Ascending aorta (tissue), 2 donors: ENCODE data around the gene CATSPER3. TPM values are rescaled to one million over a fixed set of nuclear protein-coding genes. Genes with fewer than 3 reads are reported as not detected.

Experiments used
- DNase-seq, 2 donors: peaks; one replicate each; pipeline ENCODE4 v3.0.0-alpha.2; 2019; ENCODE audit warnings: low spot score in 2 of 2
- H3K27ac ChIP-seq, 2 donors: fragments of 200-600 bp; sonication (generic); one replicate each; pipeline ENCODE4 v1.5.1; 2016 to 2017; ENCODE audit warnings: mild to moderate bottlenecking in 1 of 2
- H3K27me3 ChIP-seq: fragments of 200-600 bp; sonication (generic); one replicate; pipeline ENCODE4 v1.5.1; 2017
- H3K36me3 ChIP-seq, 2 donors: fragments of 200-600 bp; sonication (generic); one replicate each; pipeline ENCODE4 v1.5.1; 2016
- H3K4me1 ChIP-seq, 2 donors: fragments of 200-600 bp; sonication (generic); one replicate each; pipeline ENCODE4 v1.5.1; 2016 to 2017; ENCODE audit warnings: mild to moderate bottlenecking in 1 of 2
- H3K4me3 ChIP-seq, 2 donors: fragments of 200-600 bp; sonication (generic); one replicate each; pipeline ENCODE4 v1.5.1; 2016 to 2017; ENCODE audit warnings: mild to moderate bottlenecking in 1 of 2
- H3K9me3 ChIP-seq, 2 donors: fragments of 200-600 bp; sonication (generic); one replicate each; pipeline ENCODE4 v1.5.1; 2016
- intact Hi-C: fragments of 100-400 bp; cut with DNase I; formaldehyde crosslinking; loops from one replicate; pipeline ENCODE4 v1.15.1; 2023
- total RNA-seq: library from RNA; depleted of rRNA; stranded (reverse); fragments of >200 nt; gene quantifications from one replicate; pipeline ENCODE4 v1.1.0, GENCODE V29; 2016
- TF ChIP-seq, protein P1 (sequence below), 3 experiments: fragments of 200-600 bp in 2 of 3; fragments of 450-650 bp in 1 of 3; sonication (generic) in 2 of 3; IDR thresholded peaks; one replicate each; pipeline ENCODE4 v1.5.1; 2016 to 2019; ENCODE audit warnings: antibody characterized with exemption in 3 of 3, mild to moderate bottlenecking in 1 of 3, moderate library complexity in 1 of 3

The CATSPER3 gene
- total RNA-seq, 1 donor from 2014 or later, result not detected

DNA sequence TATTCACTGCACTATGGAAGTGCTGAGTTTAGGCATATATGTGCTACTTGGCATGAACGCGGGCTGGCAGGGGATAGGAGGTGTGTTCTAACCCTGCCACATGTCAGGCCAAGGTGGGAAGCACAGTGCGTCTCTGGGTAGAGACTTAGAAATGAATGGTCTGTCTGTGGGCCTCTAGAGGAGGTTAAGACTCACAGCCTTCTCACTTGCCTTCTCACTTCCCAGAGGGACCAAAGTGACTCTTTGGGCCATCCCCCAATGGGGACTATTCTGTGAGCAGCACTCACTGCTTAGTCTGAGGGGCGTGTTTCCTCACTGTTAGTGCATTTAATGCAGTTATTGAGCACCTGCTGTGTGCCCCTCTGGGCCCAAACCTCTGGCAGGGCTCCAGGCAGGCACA, 68.7 kb downstream of the CATSPER3 start:
- no peak for DNase-seq
- Histone ChIP-seq H3K9me3 (no peaks in the 10 kb centered on the region), H3K27ac (no peak overlapping the region), H3K4me1 (peaks cover 16 to 19% of the 10 kb centered on the region in 2 donors), H3K36me3 (no peaks in the 10 kb centered on the region), H3K4me3 (no peak overlapping the region), H3K27me3 (peaks cover 37% of the 10 kb centered on the region)
- intact Hi-C loops, result no loop called here
- TF ChIP-seq, protein P1, sequence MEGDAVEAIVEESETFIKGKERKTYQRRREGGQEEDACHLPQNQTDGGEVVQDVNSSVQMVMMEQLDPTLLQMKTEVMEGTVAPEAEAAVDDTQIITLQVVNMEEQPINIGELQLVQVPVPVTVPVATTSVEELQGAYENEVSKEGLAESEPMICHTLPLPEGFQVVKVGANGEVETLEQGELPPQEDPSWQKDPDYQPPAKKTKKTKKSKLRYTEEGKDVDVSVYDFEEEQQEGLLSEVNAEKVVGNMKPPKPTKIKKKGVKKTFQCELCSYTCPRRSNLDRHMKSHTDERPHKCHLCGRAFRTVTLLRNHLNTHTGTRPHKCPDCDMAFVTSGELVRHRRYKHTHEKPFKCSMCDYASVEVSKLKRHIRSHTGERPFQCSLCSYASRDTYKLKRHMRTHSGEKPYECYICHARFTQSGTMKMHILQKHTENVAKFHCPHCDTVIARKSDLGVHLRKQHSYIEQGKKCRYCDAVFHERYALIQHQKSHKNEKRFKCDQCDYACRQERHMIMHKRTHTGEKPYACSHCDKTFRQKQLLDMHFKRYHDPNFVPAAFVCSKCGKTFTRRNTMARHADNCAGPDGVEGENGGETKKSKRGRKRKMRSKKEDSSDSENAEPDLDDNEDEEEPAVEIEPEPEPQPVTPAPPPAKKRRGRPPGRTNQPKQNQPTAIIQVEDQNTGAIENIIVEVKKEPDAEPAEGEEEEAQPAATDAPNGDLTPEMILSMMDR (IDR thresholded peaks at IDR 0.05), result no peak

DNA sequence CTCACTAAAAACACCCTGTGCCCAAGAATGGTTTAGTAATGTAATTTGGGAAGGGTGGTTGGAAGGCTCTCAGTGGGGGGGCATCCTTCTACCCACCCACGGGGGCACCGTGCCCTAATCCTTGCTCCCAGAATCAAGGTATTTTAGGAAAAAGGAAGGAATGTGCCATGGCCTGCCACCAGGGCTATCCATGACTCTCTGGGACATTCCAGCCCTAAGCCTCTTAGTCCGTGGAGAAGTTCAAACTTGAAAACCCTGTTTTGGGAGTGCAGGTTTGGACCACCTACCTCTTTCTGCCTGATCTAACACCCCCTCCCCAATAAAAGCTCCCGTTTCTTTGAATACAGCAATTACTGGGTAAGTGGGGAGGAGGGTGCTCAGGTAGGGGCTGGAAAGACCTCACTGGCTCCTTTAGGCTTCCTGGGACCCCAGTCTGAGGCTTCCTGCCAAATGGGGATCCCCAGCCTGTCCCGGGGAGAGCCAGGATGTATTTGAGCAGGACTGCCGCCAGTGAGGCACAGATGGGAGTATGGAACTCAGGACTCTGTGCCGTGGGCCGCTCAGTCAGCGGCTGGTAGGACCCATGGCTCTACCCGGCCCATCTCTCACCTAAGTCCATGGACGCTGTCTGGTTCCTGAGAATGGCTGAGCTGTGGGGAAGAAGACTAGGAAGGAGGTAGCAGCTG, 70.0 kb downstream of the CATSPER3 start:
- Histone ChIP-seq H3K27me3 (peaks cover 29% of the 10 kb centered on the region), H3K27ac (no peak overlapping the region), H3K4me1 (peaks cover 11 to 16% of the 10 kb centered on the region in 2 donors), H3K4me3 (no peak overlapping the region), H3K9me3 (no peaks in the 10 kb centered on the region), H3K36me3 (no peaks in the 10 kb centered on the region)
- no peak for DNase-seq
- intact Hi-C loops, result no loop called here
- TF ChIP-seq, protein P1 (IDR thresholded peaks at IDR 0.05), result no peak

DNA sequence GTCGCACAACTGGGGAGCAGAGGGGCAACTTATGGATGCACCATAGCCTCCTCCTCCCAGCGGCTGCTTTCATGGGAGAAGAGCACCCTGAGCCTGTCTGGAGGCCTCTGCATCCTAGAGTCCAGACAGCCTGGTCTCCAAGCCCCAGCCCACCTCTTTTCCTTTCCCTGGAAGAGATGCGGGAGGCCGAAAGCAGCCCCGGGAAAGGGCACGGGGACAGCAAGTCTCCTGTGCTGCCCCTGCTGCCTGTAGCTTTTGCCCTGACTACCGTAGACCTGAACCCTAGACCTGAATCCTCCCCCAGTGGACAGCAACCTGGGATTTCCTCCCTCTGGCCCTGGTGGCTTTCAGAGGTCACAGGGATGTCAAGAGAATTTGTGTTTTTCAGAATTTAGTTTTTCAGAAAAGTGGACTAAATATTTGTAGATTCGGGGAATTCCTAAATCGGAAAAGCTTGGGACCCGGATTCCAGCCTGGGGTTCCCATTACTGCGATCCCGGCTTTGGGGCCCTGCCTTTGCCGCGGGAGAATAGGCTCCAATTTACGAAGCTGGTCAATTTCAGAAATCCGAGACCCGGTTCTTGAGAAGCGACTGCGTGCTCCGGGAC, 70.6 kb downstream of the CATSPER3 start:
- H3K27ac ChIP-seq, result no peak overlapping the region
- H3K27me3 ChIP-seq, result peaks cover 29% of the 10 kb centered on the region
- H3K36me3 ChIP-seq, result no peaks in the 10 kb centered on the region
- H3K9me3 ChIP-seq, result no peaks in the 10 kb centered on the region
- peaks cover 8 to 10% of the 10 kb centered on the region in 2 donors for H3K4me1 ChIP-seq
- TF ChIP-seq, protein P1 (IDR thresholded peaks at IDR 0.05), result no peak
- intact Hi-C loops, result no loop called here
- DNase-seq, result no peak
- peak overlapping the region; percentile 34 to 52 for H3K4me3 ChIP-seq

DNA sequence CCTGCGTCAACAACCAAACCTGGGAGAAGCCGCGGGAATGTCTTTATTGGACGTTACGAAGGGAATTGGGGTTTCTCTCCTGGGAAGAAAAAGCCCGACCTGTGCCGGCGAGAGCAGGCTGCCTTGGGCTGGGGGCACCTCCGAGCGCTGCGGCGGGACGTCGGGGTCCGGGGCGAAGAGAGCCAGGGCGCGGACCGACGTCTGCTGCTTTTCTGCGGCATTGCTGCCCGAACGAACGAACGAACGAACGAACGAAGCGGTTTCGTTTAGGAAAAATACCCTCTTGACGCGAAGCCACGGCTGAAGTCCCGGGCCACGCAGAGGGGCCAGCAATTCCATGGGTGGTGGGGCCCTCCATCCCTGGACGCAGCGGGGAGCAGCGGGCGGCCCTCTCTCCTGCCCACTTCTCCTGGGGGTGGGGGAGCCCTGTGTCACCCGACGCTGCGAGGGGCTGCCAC, 71.1 kb downstream of the CATSPER3 start:
- DNase-seq, result no peak
- Histone ChIP-seq H3K4me1 (peaks cover 7 to 8% of the 10 kb centered on the region in 2 donors), H3K9me3 (no peaks in the 10 kb centered on the region), H3K27ac (no peak overlapping the region), H3K4me3 (peak overlapping the region; percentile 34 to 52), H3K27me3 (peaks cover 29% of the 10 kb centered on the region), H3K36me3 (no peaks in the 10 kb centered on the region)
- TF ChIP-seq, protein P1 (IDR thresholded peaks at IDR 0.05), result no peak
- intact Hi-C loops, result no loop called here

DNA sequence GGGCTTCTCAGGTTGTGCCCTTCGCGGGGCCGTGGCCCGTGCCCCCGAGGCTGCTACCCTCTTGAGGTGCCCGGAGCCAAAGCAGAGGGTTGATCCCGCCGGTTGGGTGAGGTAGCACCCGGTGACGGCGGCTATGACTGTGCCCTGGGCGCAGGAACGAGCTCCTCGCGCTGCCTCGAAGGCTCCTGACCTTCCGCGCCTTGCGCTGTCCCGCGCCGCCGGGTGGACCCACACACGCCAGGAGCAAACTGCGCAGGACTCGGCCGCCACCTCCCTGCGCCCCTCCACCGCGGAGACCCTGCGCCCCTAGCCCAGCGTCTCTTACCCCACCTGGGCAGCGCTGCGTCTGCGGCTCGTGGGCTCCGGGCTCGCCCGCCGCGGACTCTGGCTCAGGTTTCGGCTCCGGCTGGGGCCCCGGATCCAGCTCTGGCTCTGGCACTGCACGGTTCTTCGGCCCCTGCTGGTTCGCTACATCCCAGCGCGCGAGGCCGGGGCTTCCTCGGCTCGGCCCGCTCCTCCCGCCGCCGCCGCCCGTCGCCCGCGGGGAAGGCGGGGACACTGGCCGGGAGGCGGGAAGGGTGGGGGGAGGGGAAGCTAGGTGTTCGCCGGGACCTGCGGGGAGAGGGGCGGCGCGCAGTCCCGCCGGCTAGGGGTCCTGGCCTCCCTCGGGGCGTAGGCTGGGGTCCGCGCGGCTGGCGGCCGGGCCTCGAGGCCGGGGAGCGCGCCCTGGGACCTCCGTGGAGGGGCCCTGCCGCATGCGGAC, 71.7 kb downstream of the CATSPER3 start:
- Histone ChIP-seq H3K4me1 (peaks cover 7 to 8% of the 10 kb centered on the region in 2 donors), H3K27me3 (peaks cover 29% of the 10 kb centered on the region), H3K36me3 (no peaks in the 10 kb centered on the region), H3K4me3 (peak overlapping the region; percentile 34 to 52), H3K27ac (no peak overlapping the region), H3K9me3 (no peaks in the 10 kb centered on the region)
- intact Hi-C loops, result no loop called here
- TF ChIP-seq, protein P1 (IDR thresholded peaks at IDR 0.05), result no peak
- DNase-seq, result peak in 1 of 2 donors; percentile 62
